Rectal smooth muscle tissue (tissue), 1 donor: ENCODE results near the gene NDUFB6.
"Not testable (repeated sequence)": the region's sequence is repeated elsewhere in the genome, so short reads cannot be mapped to it uniquely, and the experiment has no call there.

Source experiments
- H3K27ac ChIP-seq: one replicate; pipeline ENCODE4 v1.7.0; 2013; ENCODE audit warnings: low read depth, low read length, inconsistent platforms
- H3K27me3 ChIP-seq: one replicate; pipeline ENCODE4 v1.7.0; 2013; ENCODE audit warnings: low read length; ENCODE audit not compliant: control insufficient read depth, insufficient read depth
- H3K36me3 ChIP-seq: one replicate; pipeline ENCODE4 v1.7.0; 2013; ENCODE audit warnings: low read length; ENCODE audit not compliant: control insufficient read depth, insufficient read depth
- H3K4me1 ChIP-seq: one replicate; pipeline ENCODE4 v1.7.0; 2013; ENCODE audit warnings: low read length; ENCODE audit not compliant: control insufficient read depth, insufficient read depth
- H3K4me3 ChIP-seq: one replicate; pipeline ENCODE4 v1.7.0; 2013; ENCODE audit warnings: low read length
- H3K9ac ChIP-seq: one replicate; pipeline ENCODE4 v1.7.0; 2013; ENCODE audit warnings: low read length

Gene NDUFB6

GRCh38 chr9:32572900-32573523 lies at the start of gene NDUFB6:
NDUFB6 (minus strand) TSS chr9:32573159; CDS start chr9:32573060, 99 bp downstream.
- H3K4me1 ChIP-seq = peaks cover 11% of the 10 kb centered on the region
- H3K36me3 ChIP-seq = peaks cover 3% of the 10 kb centered on the region
- no peaks in the 10 kb centered on the region for H3K27me3 ChIP-seq
- peak within 1 kb of the TSS; percentile 83 for H3K4me3 ChIP-seq
- H3K9ac ChIP-seq = peak within 1 kb of the TSS; percentile 93
- H3K27ac ChIP-seq = peak within 1 kb of the TSS; percentile 94

- Histone ChIP-seq H3K36me3 (no peaks in the 10 kb centered on the region), H3K4me1 (no peaks in the 10 kb centered on the region), H3K27ac (no peak overlapping the region), H3K9ac (no peak overlapping the region), H3K27me3 (no peaks in the 10 kb centered on the region), H3K4me3 (no peak overlapping the region)
These were observed 45.3 kb upstream of the NDUFB6 start for GRCh38 chr9:32618261-32618660.

- Histone ChIP-seq H3K4me3 (no peak overlapping the region), H3K4me1 (no peaks in the 10 kb centered on the region), H3K27me3 (no peaks in the 10 kb centered on the region), H3K27ac (no peak overlapping the region), H3K36me3 (no peaks in the 10 kb centered on the region), H3K9ac (no peak overlapping the region)
These were observed 33.9 kb upstream of the NDUFB6 start for GRCh38 chr9:32606811-32607210.

GRCh38 chr9:32603914-32604852 lies 31.2 kb upstream of the NDUFB6 start:
- Histone ChIP-seq H3K4me3 (no peak overlapping the region), H3K9ac (no peak overlapping the region), H3K27ac (no peak overlapping the region), H3K4me1 (no peaks in the 10 kb centered on the region), H3K36me3 (no peaks in the 10 kb centered on the region), H3K27me3 (no peaks in the 10 kb centered on the region)

- not testable (repeated sequence) for H3K4me3 ChIP-seq, H3K4me1 ChIP-seq, H3K27ac ChIP-seq, H3K9ac ChIP-seq, H3K36me3 ChIP-seq, H3K27me3 ChIP-seq
These were observed 26.1 kb upstream of the NDUFB6 start for GRCh38 chr9:32599021-32599420.

- no peaks in the 10 kb centered on the region for H3K36me3 ChIP-seq
- no peak overlapping the region for H3K4me3 ChIP-seq
- H3K4me1 ChIP-seq = no peaks in the 10 kb centered on the region
- H3K9ac ChIP-seq = no peak overlapping the region
- no peak overlapping the region for H3K27ac ChIP-seq
- no peaks in the 10 kb centered on the region for H3K27me3 ChIP-seq
These were observed 24.0 kb upstream of the NDUFB6 start for GRCh38 chr9:32596936-32597335.

GRCh38 chr9:32596096-32596865 lies 23.3 kb upstream of the NDUFB6 start:
- no peaks in the 10 kb centered on the region for H3K27me3 ChIP-seq
- H3K27ac ChIP-seq = no peak overlapping the region
- no peak overlapping the region for H3K9ac ChIP-seq
- H3K36me3 ChIP-seq = no peaks in the 10 kb centered on the region
- H3K4me3 ChIP-seq = no peak overlapping the region
- H3K4me1 ChIP-seq = no peaks in the 10 kb centered on the region

- Histone ChIP-seq H3K4me3 (no peak overlapping the region), H3K27me3 (no peaks in the 10 kb centered on the region), H3K4me1 (no peaks in the 10 kb centered on the region), H3K36me3 (no peaks in the 10 kb centered on the region), H3K9ac (no peak overlapping the region), H3K27ac (no peak overlapping the region)
These were observed 17.9 kb upstream of the NDUFB6 start for GRCh38 chr9:32590898-32591297.

GRCh38 chr9:32590476-32590875 lies 17.5 kb upstream of the NDUFB6 start:
- Histone ChIP-seq H3K36me3 (no peaks in the 10 kb centered on the region), H3K27me3 (no peaks in the 10 kb centered on the region), H3K4me1 (no peaks in the 10 kb centered on the region), H3K4me3 (no peak overlapping the region), H3K27ac (no peak overlapping the region), H3K9ac (no peak overlapping the region)

GRCh38 chr9:32589083-32589723 lies 16.2 kb upstream of the NDUFB6 start:
- H3K4me3 ChIP-seq = no peak overlapping the region

GRCh38 chr9:32587901-32588300 lies 14.9 kb upstream of the NDUFB6 start:
- H3K27me3 ChIP-seq = no peaks in the 10 kb centered on the region
- H3K4me3 ChIP-seq = no peak overlapping the region
- H3K9ac ChIP-seq = no peak overlapping the region
- H3K27ac ChIP-seq = no peak overlapping the region
- no peaks in the 10 kb centered on the region for H3K36me3 ChIP-seq
- no peaks in the 10 kb centered on the region for H3K4me1 ChIP-seq

More at GRCh38 chr9:32589083-32589723, 16.2 kb upstream of the NDUFB6 start:
- H3K4me1 ChIP-seq = no peaks in the 10 kb centered on the region
- H3K36me3 ChIP-seq = no peaks in the 10 kb centered on the region
- H3K27me3 ChIP-seq = no peaks in the 10 kb centered on the region
- no peak overlapping the region for H3K27ac ChIP-seq
- H3K9ac ChIP-seq = no peak overlapping the region

- Histone ChIP-seq H3K27ac (no peak overlapping the region), H3K4me1 (no peaks in the 10 kb centered on the region), H3K27me3 (no peaks in the 10 kb centered on the region), H3K4me3 (no peak overlapping the region), H3K36me3 (no peaks in the 10 kb centered on the region), H3K9ac (no peak overlapping the region)
These were observed 11.8 kb upstream of the NDUFB6 start for GRCh38 chr9:32584784-32585183.
